ENCODE results near the gene CABLES1.
"Not testable (repeated sequence)": the region's sequence is repeated elsewhere in the genome, so short reads cannot be mapped to it uniquely, and the experiment has no call there.

CABLES1 gene

DNA sequence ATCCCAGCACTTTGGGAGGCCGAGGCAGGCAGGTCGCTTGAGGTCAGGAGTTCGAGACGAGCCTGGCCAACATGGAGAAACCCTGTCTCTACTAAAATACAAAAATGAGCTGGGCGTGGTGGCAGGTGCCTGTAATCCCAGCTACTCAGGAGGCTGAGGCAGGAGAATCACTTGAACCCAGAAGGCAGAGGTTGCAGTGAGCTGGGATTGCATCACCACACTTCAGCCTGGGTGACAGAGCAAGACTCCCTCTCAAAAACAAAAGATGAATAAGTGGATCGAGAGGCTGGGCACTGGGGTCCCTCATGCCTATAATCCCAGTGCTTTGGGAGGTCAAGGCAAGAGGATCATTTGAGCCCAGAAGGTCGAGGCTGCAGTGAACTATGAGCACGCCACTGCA lies 38.3 kb upstream of the CABLES1 start:
- H3K27ac ChIP-seq (ENCODE audit: low read depth in 2 of 2, low read length in 2 of 2); H3K27me3 ChIP-seq (ENCODE audit: control insufficient read depth in 2 of 2, insufficient read depth in 2 of 2, low read length in 2 of 2); H3K36me3 ChIP-seq (ENCODE audit: control insufficient read depth in 2 of 2, insufficient read depth in 2 of 2, low read length in 2 of 2); H3K9ac ChIP-seq (ENCODE audit: low read depth in 1 of 2, low read length in 2 of 2); H3K9me3 ChIP-seq (ENCODE audit: control insufficient read depth in 2 of 2, low read length in 2 of 2); H3K4me3 ChIP-seq (ENCODE audit: low read length in 2 of 2): not testable (repeated sequence)
- H3K4me1 ChIP-seq (ENCODE audit: control insufficient read depth in 2 of 2, insufficient read depth in 2 of 2, low read length in 2 of 2) = peaks cover 4 to 22% of the 10 kb centered on the region in 2 donors

DNA sequence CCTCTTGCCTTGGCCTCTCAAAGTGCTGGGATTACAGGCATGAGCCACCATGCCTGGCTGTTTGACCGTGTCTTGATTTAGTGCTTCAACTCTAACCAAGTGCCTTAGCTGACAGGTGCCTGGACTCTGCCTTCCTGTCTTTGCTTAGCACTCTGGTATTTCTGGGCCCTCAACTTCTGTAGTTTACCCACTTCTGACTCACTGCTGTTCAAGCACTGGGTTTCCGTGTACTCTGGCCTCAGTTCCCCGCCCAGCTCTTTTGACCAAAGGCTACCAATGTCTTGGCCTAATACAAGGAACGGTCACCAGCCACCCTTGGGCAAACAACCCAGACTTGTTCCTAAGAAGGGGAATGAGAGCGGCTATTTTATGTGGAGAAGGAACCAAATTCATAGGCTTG lies 35.7 kb upstream of the CABLES1 start:
- Histone ChIP-seq H3K4me3 (ENCODE audit: low read length in 2 of 2) (no peak overlapping the region), H3K9ac (ENCODE audit: low read depth in 1 of 2, low read length in 2 of 2) (peak overlapping the region in 1 of 2 donors; percentile 17), H3K36me3 (ENCODE audit: control insufficient read depth in 2 of 2, insufficient read depth in 2 of 2, low read length in 2 of 2) (no peaks in the 10 kb centered on the region), H3K27me3 (ENCODE audit: control insufficient read depth in 2 of 2, insufficient read depth in 2 of 2, low read length in 2 of 2) (no peaks in the 10 kb centered on the region), H3K27ac (ENCODE audit: low read depth in 2 of 2, low read length in 2 of 2) (peak overlapping the region in 1 of 2 donors; percentile 76), H3K9me3 (ENCODE audit: control insufficient read depth in 2 of 2, low read length in 2 of 2) (no peaks in the 10 kb centered on the region), H3K4me1 (ENCODE audit: control insufficient read depth in 2 of 2, insufficient read depth in 2 of 2, low read length in 2 of 2) (peaks cover 4 to 31% of the 10 kb centered on the region in 2 donors)

DNA sequence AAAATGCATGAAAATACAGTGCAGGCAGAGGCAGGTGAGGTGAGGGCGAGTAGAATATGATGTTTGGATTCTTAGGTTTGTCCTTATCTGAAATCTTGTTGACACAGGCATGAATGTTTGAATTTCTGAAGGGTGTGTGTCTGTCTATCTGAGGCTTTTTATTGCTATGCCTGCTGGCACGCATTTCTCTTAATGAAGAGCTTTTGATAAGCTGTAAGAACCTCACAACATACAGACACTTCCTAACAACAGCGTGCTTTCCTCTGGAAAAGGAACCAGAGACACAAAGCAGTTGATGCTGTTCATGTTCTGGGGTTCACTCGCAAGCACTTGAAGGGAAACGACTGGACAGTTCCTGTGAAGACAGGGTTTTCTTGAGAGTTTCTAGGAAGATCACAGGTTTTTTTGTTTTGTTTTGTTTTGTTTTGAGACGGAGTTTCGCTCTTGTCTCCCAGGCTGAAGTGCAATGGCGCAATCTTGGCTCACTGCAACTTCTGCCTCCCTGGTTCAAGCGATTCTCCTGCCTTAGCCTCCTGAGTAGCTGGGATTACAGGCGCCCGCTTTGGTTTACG lies 33.3 kb upstream of the CABLES1 start:
- H3K27me3 ChIP-seq (ENCODE audit: control insufficient read depth in 2 of 2, insufficient read depth in 2 of 2, low read length in 2 of 2) = no peaks in the 10 kb centered on the region
- H3K9me3 ChIP-seq (ENCODE audit: control insufficient read depth in 2 of 2, low read length in 2 of 2) = no peaks in the 10 kb centered on the region
- H3K27ac ChIP-seq (ENCODE audit: low read depth in 2 of 2, low read length in 2 of 2) = peak overlapping the region; percentile 67 to 88

DNA sequence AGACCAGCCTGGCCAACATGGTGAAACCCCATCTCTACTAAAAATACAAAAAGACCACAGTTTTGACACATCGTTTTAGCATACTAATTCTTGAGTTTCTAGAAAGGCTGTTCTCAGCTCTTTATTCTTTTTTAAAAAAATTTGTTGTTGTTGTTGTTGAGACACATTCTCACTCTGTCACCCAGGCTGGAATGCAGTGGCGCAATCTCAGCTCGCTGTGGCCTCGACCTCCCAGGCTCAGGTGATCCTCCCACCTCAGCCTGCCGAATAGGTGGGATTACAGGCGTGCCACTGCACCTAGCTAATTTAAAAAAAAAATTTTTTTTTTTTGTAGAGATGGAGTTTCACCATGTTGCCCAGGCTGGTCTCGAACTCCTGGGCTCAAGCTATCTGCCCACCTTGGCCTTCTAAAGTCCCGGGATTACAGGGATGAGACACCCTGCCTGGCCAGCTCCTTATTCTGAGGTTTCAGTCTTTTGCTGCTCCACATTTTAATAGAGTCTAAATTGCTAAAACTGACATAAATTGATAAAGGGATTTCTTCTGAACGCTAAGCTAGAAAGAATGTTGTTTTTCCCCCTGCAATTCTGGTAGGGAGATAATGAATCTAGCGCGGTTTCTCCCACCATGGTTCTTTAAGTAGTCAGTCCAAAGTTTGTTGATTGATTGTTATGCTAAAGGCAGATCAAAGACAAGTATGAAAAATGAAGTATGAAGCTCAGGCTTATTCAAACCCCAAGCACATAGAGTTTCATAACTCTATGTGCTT lies 32.6 kb upstream of the CABLES1 start:
- Histone ChIP-seq H3K27me3 (ENCODE audit: control insufficient read depth in 2 of 2, insufficient read depth in 2 of 2, low read length in 2 of 2) (no peaks in the 10 kb centered on the region), H3K27ac (ENCODE audit: low read depth in 2 of 2, low read length in 2 of 2) (peak overlapping the region; percentile 3 to 88), H3K4me1 (ENCODE audit: control insufficient read depth in 2 of 2, insufficient read depth in 2 of 2, low read length in 2 of 2) (peaks cover 16 to 46% of the 10 kb centered on the region in 2 donors), H3K4me3 (ENCODE audit: low read length in 2 of 2) (no peak overlapping the region), H3K9me3 (ENCODE audit: control insufficient read depth in 2 of 2, low read length in 2 of 2) (no peaks in the 10 kb centered on the region), H3K9ac (ENCODE audit: low read depth in 1 of 2, low read length in 2 of 2) (peak overlapping the region in 1 of 2 donors; percentile 43), H3K36me3 (ENCODE audit: control insufficient read depth in 2 of 2, insufficient read depth in 2 of 2, low read length in 2 of 2) (no peaks in the 10 kb centered on the region)

More for the DNA sequence above, 33.3 kb upstream of the CABLES1 start:
- H3K4me3 ChIP-seq (ENCODE audit: low read length in 2 of 2) = peak overlapping the region; percentile 35 to 55
- peaks cover 16 to 46% of the 10 kb centered on the region in 2 donors for H3K4me1 ChIP-seq (ENCODE audit: control insufficient read depth in 2 of 2, insufficient read depth in 2 of 2, low read length in 2 of 2)
- no peaks in the 10 kb centered on the region for H3K36me3 ChIP-seq (ENCODE audit: control insufficient read depth in 2 of 2, insufficient read depth in 2 of 2, low read length in 2 of 2)
- peak overlapping the region in 1 of 2 donors; percentile 43 for H3K9ac ChIP-seq (ENCODE audit: low read depth in 1 of 2, low read length in 2 of 2)

DNA sequence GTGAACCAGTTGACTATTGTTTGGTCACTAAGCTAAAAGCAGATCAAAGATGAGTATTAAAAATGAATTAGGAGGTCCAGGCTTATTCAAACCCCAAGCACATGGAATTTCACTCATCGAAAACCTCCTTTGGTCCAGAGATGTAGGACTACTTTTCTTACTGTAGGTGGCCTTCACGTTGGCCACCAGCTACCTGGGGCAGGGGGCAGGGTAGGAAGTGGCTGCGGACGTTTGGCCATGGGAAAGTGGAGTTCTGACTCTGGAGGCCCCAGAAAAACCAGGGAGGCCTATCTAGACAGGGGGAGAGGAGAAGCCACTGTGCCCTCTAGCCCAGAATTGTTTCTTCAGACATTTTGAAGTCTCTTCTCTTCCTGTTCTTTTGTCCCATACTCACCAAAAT lies 31.8 kb upstream of the CABLES1 start:
- Histone ChIP-seq H3K4me3 (ENCODE audit: low read length in 2 of 2) (no peak overlapping the region), H3K27ac (ENCODE audit: low read depth in 2 of 2, low read length in 2 of 2) (no peak overlapping the region), H3K9ac (ENCODE audit: low read depth in 1 of 2, low read length in 2 of 2) (no peak overlapping the region), H3K4me1 (ENCODE audit: control insufficient read depth in 2 of 2, insufficient read depth in 2 of 2, low read length in 2 of 2) (peaks cover 16 to 46% of the 10 kb centered on the region in 2 donors), H3K36me3 (ENCODE audit: control insufficient read depth in 2 of 2, insufficient read depth in 2 of 2, low read length in 2 of 2) (no peaks in the 10 kb centered on the region), H3K27me3 (ENCODE audit: control insufficient read depth in 2 of 2, insufficient read depth in 2 of 2, low read length in 2 of 2) (no peaks in the 10 kb centered on the region), H3K9me3 (ENCODE audit: control insufficient read depth in 2 of 2, low read length in 2 of 2) (no peaks in the 10 kb centered on the region)

DNA sequence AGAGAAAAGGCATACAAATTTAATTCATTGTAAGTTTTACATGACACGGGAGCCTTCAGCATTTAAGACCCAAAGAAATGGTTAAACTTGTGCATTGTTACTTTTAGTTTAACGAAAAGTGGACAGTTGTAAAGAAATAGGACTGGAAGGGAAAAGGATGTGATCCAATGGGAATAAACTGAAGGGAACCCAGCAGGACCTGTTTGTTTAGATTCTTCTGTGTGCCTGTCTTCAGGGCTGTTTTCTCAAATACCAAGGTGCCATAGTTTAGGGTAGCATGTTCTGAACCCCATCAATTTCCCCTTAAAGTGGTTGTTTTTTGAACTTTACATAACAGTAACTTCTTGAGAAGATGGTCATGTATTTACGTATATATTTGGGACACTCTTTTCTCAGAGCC lies 30.3 kb upstream of the CABLES1 start:
- no peak overlapping the region for H3K4me3 ChIP-seq (ENCODE audit: low read length in 2 of 2)
- peak overlapping the region; percentile 45 to 86 for H3K27ac ChIP-seq (ENCODE audit: low read depth in 2 of 2, low read length in 2 of 2)
- H3K9me3 ChIP-seq (ENCODE audit: control insufficient read depth in 2 of 2, low read length in 2 of 2) = no peaks in the 10 kb centered on the region
- peaks cover 12 to 32% of the 10 kb centered on the region in 2 donors for H3K4me1 ChIP-seq (ENCODE audit: control insufficient read depth in 2 of 2, insufficient read depth in 2 of 2, low read length in 2 of 2)
- H3K27me3 ChIP-seq (ENCODE audit: control insufficient read depth in 2 of 2, insufficient read depth in 2 of 2, low read length in 2 of 2) = no peaks in the 10 kb centered on the region
- no peaks in the 10 kb centered on the region for H3K36me3 ChIP-seq (ENCODE audit: control insufficient read depth in 2 of 2, insufficient read depth in 2 of 2, low read length in 2 of 2)
- H3K9ac ChIP-seq (ENCODE audit: low read depth in 1 of 2, low read length in 2 of 2) = no peak overlapping the region

DNA sequence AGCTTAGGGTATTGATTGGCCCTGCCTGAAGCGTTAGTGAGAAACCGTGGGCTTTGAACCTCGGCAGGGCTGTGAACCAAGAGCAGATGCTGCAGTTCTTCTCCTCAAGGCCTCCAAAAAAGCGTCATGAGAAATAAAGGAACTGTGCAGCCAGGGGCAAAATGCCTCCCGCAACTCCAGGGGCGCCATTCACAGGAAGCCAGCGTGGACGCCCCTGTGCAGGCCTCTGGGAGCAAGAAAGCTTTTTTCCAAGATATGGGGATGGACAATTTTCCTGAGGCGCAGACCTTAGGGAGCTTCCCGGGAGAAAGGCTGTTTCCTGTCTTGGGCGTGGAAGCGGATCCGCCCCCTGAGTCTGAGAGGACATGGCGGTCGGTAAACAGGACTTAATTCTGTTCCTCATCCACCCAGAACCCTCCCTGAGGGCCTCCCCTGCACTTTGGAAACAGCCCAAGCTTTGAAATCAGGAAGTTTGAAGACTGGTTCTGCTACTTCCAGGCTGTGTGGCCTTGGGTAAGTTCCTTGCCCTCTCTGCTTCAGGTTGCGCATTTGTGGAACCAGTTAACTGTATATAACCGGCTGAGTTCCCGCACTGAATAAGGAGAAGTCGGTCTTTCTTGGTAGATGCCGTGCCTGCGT lies 29.6 kb upstream of the CABLES1 start:
- Histone ChIP-seq H3K4me1 (ENCODE audit: control insufficient read depth in 2 of 2, insufficient read depth in 2 of 2, low read length in 2 of 2) (peaks cover 12 to 31% of the 10 kb centered on the region in 2 donors), H3K4me3 (ENCODE audit: low read length in 2 of 2) (peak overlapping the region; percentile 43 to 44), H3K9ac (ENCODE audit: low read depth in 1 of 2, low read length in 2 of 2) (peak overlapping the region; percentile 26 to 62), H3K9me3 (ENCODE audit: control insufficient read depth in 2 of 2, low read length in 2 of 2) (no peaks in the 10 kb centered on the region), H3K27me3 (ENCODE audit: control insufficient read depth in 2 of 2, insufficient read depth in 2 of 2, low read length in 2 of 2) (no peaks in the 10 kb centered on the region), H3K36me3 (ENCODE audit: control insufficient read depth in 2 of 2, insufficient read depth in 2 of 2, low read length in 2 of 2) (no peaks in the 10 kb centered on the region), H3K27ac (ENCODE audit: low read depth in 2 of 2, low read length in 2 of 2) (peak overlapping the region; percentile 63 to 86)

DNA sequence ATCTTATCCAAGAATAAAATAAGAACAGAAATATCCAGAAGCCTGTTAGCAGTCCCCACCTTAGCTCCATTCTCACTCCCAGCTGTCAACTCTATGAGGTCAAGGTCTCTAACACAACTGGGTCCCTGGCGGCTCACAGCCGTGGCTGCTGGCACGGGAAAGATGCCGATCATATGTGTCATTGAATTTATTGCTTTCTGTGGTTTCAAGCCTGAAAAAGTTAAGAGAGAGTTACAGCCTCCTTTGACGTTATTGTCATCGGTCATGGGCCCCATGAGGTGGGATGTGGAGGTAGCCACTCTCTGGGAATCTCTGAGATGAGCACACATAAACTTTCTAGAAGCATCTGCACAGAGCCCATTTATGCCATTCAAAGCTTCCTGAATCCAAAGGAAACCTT lies 28.7 kb upstream of the CABLES1 start:
- H3K4me1 ChIP-seq (ENCODE audit: control insufficient read depth in 2 of 2, insufficient read depth in 2 of 2, low read length in 2 of 2) = peaks cover 12 to 31% of the 10 kb centered on the region in 2 donors
- H3K9ac ChIP-seq (ENCODE audit: low read depth in 1 of 2, low read length in 2 of 2) = no peak overlapping the region
- peak overlapping the region; percentile 63 to 86 for H3K27ac ChIP-seq (ENCODE audit: low read depth in 2 of 2, low read length in 2 of 2)
- H3K36me3 ChIP-seq (ENCODE audit: control insufficient read depth in 2 of 2, insufficient read depth in 2 of 2, low read length in 2 of 2) = no peaks in the 10 kb centered on the region
- peak overlapping the region in 1 of 2 donors; percentile 44 for H3K4me3 ChIP-seq (ENCODE audit: low read length in 2 of 2)
- H3K27me3 ChIP-seq (ENCODE audit: control insufficient read depth in 2 of 2, insufficient read depth in 2 of 2, low read length in 2 of 2) = no peaks in the 10 kb centered on the region
- H3K9me3 ChIP-seq (ENCODE audit: control insufficient read depth in 2 of 2, low read length in 2 of 2) = no peaks in the 10 kb centered on the region

DNA sequence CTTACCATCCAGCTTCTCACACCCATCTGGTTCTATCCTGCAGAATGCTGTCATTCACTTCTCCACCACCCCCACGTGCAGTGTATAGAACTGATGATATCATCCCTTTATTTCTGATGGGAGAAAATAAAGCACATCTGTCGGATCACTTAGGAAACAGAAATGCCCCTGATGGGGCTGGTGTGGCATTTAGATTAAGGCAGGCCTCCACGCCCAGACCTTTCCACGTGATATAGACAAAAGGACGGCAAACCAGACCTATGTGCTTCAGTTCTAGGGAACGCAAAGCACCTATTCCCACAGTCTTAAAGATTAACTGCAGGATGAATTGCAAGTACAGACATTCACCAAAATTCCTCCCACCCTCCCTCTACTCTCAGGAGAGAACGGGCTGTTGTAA lies 27.6 kb upstream of the CABLES1 start:
- no peak overlapping the region for H3K27ac ChIP-seq (ENCODE audit: low read depth in 2 of 2, low read length in 2 of 2)
- H3K9me3 ChIP-seq (ENCODE audit: control insufficient read depth in 2 of 2, low read length in 2 of 2) = no peaks in the 10 kb centered on the region
- no peak overlapping the region for H3K4me3 ChIP-seq (ENCODE audit: low read length in 2 of 2)
- H3K36me3 ChIP-seq (ENCODE audit: control insufficient read depth in 2 of 2, insufficient read depth in 2 of 2, low read length in 2 of 2) = no peaks in the 10 kb centered on the region
- no peaks in the 10 kb centered on the region for H3K27me3 ChIP-seq (ENCODE audit: control insufficient read depth in 2 of 2, insufficient read depth in 2 of 2, low read length in 2 of 2)
- H3K4me1 ChIP-seq (ENCODE audit: control insufficient read depth in 2 of 2, insufficient read depth in 2 of 2, low read length in 2 of 2) = peaks cover 12 to 26% of the 10 kb centered on the region in 2 donors
- no peak overlapping the region for H3K9ac ChIP-seq (ENCODE audit: low read depth in 1 of 2, low read length in 2 of 2)

DNA sequence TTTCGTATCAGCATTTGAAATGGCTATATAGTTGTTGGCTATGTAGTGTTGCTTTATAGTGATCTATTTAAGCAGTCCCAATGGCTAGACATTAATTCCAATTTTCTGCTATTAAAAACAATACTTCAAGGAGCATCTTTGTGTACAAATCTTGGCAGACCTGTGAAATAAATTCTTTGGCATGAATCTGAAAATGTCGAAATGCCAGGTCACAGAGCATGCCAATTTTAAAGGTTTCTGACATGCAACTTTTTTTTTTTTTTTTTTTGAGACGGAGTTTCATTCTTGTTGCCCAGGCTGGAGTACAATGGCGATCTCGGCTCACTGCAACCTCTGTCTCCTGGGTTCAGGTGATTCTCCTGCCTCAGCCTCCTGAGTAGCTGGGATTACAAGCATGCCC lies 26.8 kb upstream of the CABLES1 start:
- peaks cover 12 to 20% of the 10 kb centered on the region in 2 donors for H3K4me1 ChIP-seq (ENCODE audit: control insufficient read depth in 2 of 2, insufficient read depth in 2 of 2, low read length in 2 of 2)
- H3K4me3 ChIP-seq (ENCODE audit: low read length in 2 of 2) = no peak overlapping the region
- H3K36me3 ChIP-seq (ENCODE audit: control insufficient read depth in 2 of 2, insufficient read depth in 2 of 2, low read length in 2 of 2) = no peaks in the 10 kb centered on the region
- no peaks in the 10 kb centered on the region for H3K9me3 ChIP-seq (ENCODE audit: control insufficient read depth in 2 of 2, low read length in 2 of 2)
- H3K27ac ChIP-seq (ENCODE audit: low read depth in 2 of 2, low read length in 2 of 2) = no peak overlapping the region
- H3K9ac ChIP-seq (ENCODE audit: low read depth in 1 of 2, low read length in 2 of 2) = no peak overlapping the region
- no peaks in the 10 kb centered on the region for H3K27me3 ChIP-seq (ENCODE audit: control insufficient read depth in 2 of 2, insufficient read depth in 2 of 2, low read length in 2 of 2)

Data from mucosa of rectum (tissue), 2 donors.